DOHH2 (cell line): Measurements from ENCODE around the gene ITPK1.

Source experiments
- H3F3A ChIP-seq: fragments of 200-600 bp; sonication (generic), shearing (Covaris generic); 2 replicates; pipeline ENCODE4 v1.6.0; 2016; ENCODE audit warnings: antibody characterized with exemption, mild to moderate bottlenecking; ENCODE audit not compliant: control insufficient read depth, insufficient read depth
- H3K27ac ChIP-seq: fragments of 200-600 bp; sonication (generic); 2 replicates; pipeline ENCODE4 v1.5.1; 2014; ENCODE audit warnings: low read depth, mild to moderate bottlenecking, low read length, moderate library complexity
- H3K27me3 ChIP-seq: fragments of 200-600 bp; sonication (generic); 2 replicates; pipeline ENCODE4 v1.6.1; 2014; ENCODE audit warnings: mild to moderate bottlenecking, low read length, mixed read lengths; ENCODE audit not compliant: control insufficient read depth
- H3K36me3 ChIP-seq: fragments of 200-600 bp; sonication (generic); 2 replicates; pipeline ENCODE4 v1.6.1; 2014; ENCODE audit warnings: mild to moderate bottlenecking, low read length, moderate library complexity, mixed read lengths; ENCODE audit not compliant: control insufficient read depth
- H3K4me1 ChIP-seq: fragments of 200-600 bp; sonication (generic); 2 replicates; pipeline ENCODE4 v1.6.1; 2014; ENCODE audit warnings: mild to moderate bottlenecking, low read length, mixed read lengths; ENCODE audit not compliant: control insufficient read depth
- H3K4me2 ChIP-seq: fragments of 200-600 bp; sonication (generic); 2 replicates; pipeline ENCODE4 v1.6.0; 2014; ENCODE audit warnings: mild to moderate bottlenecking, low read length, moderate library complexity
- H3K4me3 ChIP-seq: fragments of 200-600 bp; sonication (generic); 2 replicates; pipeline ENCODE4 v1.5.1; 2014; ENCODE audit warnings: mild to moderate bottlenecking, low read length, mixed read lengths
- H3K79me2 ChIP-seq: fragments of 200-600 bp; sonication (generic); 2 replicates; pipeline ENCODE4 v1.6.1; 2014; ENCODE audit warnings: mild to moderate bottlenecking, low read length, mixed read lengths; ENCODE audit not compliant: control insufficient read depth
- H3K9me2 ChIP-seq: fragments of 200-600 bp; sonication (generic); replicated peaks from 2 replicates; pipeline ENCODE4 v1.6.1; 2014; ENCODE audit warnings: mild to moderate bottlenecking, low read length, mixed read lengths; ENCODE audit not compliant: control insufficient read depth
- H3K9me3 ChIP-seq: fragments of 200-600 bp; sonication (generic); 2 replicates; pipeline ENCODE4 v1.6.1; 2014; ENCODE audit warnings: antibody characterized with exemption, low read length, mixed read lengths; ENCODE audit not compliant: control insufficient read depth, insufficient read depth
- H4K20me1 ChIP-seq: fragments of 200-600 bp; sonication (generic); 2 replicates; pipeline ENCODE4 v1.6.0; 2014; ENCODE audit warnings: low read depth, mild to moderate bottlenecking, antibody characterized with exemption, low read length, moderate library complexity; ENCODE audit not compliant: control insufficient read depth, insufficient read depth
- EZH2phosphoT487 ChIP-seq: fragments of 200-600 bp; sonication (generic); IDR thresholded peaks from 2 replicates; pipeline ENCODE4 v1.6.1; 2017; ENCODE audit warnings: borderline replicate concordance, mild to moderate bottlenecking, antibody characterized with exemption, low read length, moderate library complexity, mixed read lengths
- TF ChIP-seq, protein P1 (sequence below): fragments of 200-600 bp; sonication (generic); IDR thresholded peaks from one replicate; pipeline ENCODE4 v1.5.1; 2014; ENCODE audit warnings: antibody characterized with exemption, mild to moderate bottlenecking, low read depth, low read length; ENCODE audit not compliant: poor library complexity, severe bottlenecking

The ITPK1 gene

DNA sequence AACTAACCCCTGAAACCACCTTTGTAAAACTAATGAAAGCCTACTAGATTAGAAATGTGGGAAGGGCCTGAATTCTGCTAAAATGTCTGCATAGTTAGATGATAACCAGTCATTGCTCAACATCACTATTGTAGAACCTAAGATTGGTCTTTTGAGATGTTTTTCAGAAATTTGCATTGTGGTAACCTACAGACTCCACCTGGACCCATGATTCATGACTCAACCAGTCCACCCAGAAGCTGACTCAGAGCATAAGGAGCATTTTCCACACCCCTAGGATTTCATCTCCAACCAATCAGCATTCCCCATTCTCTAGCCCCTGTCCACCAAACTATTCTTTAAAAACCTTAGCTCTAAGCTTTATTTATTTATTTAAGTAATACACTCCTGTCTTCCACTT, 223.1 kb downstream of the ITPK1 start:
- Histone ChIP-seq H3K9me2 (no peaks in the 10 kb centered on the region), H3K4me1 (no peaks in the 10 kb centered on the region), H3K4me2 (no peak overlapping the region), H3K9me3 (no peaks in the 10 kb centered on the region), H3K36me3 (no peaks in the 10 kb centered on the region), H3K79me2 (no peaks in the 10 kb centered on the region), H3K27me3 (no peaks in the 10 kb centered on the region), H3K27ac (no peak overlapping the region), H3F3A (no peaks in the 10 kb centered on the region), H4K20me1 (no peaks in the 10 kb centered on the region), H3K4me3 (no peak overlapping the region)
- TF ChIP-seq, protein P1, sequence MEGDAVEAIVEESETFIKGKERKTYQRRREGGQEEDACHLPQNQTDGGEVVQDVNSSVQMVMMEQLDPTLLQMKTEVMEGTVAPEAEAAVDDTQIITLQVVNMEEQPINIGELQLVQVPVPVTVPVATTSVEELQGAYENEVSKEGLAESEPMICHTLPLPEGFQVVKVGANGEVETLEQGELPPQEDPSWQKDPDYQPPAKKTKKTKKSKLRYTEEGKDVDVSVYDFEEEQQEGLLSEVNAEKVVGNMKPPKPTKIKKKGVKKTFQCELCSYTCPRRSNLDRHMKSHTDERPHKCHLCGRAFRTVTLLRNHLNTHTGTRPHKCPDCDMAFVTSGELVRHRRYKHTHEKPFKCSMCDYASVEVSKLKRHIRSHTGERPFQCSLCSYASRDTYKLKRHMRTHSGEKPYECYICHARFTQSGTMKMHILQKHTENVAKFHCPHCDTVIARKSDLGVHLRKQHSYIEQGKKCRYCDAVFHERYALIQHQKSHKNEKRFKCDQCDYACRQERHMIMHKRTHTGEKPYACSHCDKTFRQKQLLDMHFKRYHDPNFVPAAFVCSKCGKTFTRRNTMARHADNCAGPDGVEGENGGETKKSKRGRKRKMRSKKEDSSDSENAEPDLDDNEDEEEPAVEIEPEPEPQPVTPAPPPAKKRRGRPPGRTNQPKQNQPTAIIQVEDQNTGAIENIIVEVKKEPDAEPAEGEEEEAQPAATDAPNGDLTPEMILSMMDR = no peak
- TF ChIP-seq EZH2phosphoT487 = no peak

DNA sequence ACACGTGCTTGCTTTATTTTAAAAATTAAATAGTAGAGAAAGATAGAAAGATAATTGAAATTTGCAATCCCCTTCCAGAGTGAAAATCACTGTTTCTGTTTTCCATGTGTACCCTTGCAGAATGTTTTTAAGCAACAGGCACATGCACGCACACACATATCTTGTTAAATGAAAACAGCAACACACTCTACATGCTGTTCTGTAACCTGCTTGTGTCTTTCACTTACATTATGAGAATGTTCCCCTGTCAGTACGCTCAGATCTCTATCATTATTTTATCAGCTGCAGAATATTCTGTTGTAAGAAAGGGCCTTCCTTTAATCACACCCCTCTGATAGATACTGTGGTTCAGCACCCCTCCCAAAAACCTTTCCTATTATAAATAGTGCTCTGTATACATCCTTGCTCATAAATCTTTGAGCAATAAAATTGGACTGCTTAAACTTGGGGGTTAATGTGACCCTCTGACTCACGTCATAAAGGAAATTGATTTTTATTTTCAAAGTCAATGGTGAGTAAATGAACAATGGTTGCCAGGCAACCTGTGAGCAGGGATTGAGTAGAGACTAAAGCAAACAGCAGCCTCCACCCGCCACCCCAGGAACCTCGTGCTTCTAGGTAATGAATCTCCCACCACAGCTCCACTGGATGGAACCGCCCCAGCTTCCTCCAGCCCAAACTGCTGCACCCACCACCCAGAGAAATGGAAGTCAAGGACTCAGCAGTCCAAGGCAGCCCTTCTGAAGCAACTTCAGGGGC, 224.7 kb downstream of the ITPK1 start:
- H3K27ac ChIP-seq = no peak overlapping the region
- no peaks in the 10 kb centered on the region for H3K27me3 ChIP-seq
- no peaks in the 10 kb centered on the region for H3K36me3 ChIP-seq
- no peak overlapping the region for H3K4me3 ChIP-seq
- no peaks in the 10 kb centered on the region for H3K79me2 ChIP-seq
- TF ChIP-seq, protein P1 = no peak
- no peak for TF ChIP-seq EZH2phosphoT487
- no peak overlapping the region for H3K4me2 ChIP-seq
- no peaks in the 10 kb centered on the region for H3F3A ChIP-seq
- no peaks in the 10 kb centered on the region for H3K9me3 ChIP-seq
- H3K4me1 ChIP-seq = no peaks in the 10 kb centered on the region
- H4K20me1 ChIP-seq = no peaks in the 10 kb centered on the region
- H3K9me2 ChIP-seq = no peaks in the 10 kb centered on the region

GRCh38 chr14:92888896-92889295, 226.8 kb downstream of the ITPK1 start:
- Histone ChIP-seq H3F3A (no peaks in the 10 kb centered on the region), H3K4me3 (no peak overlapping the region), H3K27me3 (no peaks in the 10 kb centered on the region), H4K20me1 (no peaks in the 10 kb centered on the region), H3K27ac (no peak overlapping the region), H3K4me1 (no peaks in the 10 kb centered on the region), H3K9me2 (no peaks in the 10 kb centered on the region), H3K9me3 (no peaks in the 10 kb centered on the region), H3K79me2 (no peaks in the 10 kb centered on the region), H3K36me3 (no peaks in the 10 kb centered on the region), H3K4me2 (no peak overlapping the region)
- TF ChIP-seq, protein P1 = no peak
- TF ChIP-seq EZH2phosphoT487 = no peak
